HG03039 (cell line): ENCODE measurements around the gene C5orf22.
"Not testable (repeated sequence)": the region's sequence is repeated elsewhere in the genome, so short reads cannot be mapped to it uniquely, and the experiment has no call there.

Experiments used
- ATAC-seq: cut with Tn5 transposase; IDR thresholded peaks from one replicate; pipeline ENCODE4 v1.9.1; 2021; ENCODE audit warnings: mild to moderate bottlenecking, moderate library complexity; ENCODE audit not compliant: unreplicated experiment

The C5orf22 gene

DNA sequence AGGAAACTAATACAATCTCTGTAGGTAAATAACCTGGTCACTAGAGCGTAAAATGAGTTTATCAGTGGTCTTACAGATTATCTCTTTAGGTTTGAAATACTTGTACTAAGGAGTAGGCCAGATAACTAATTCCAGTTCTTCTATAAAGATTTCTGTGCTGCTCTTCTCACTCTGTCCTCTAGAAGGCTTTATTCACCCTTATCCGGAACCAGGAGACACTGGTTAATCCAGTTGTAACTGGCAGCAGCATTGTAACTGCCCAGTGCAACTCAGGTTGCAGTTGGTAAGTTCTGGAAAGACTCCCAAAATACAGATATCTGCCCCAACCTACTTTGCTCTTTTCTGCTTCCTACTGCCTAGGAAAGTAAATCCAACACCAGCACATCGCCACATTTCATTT, 19.8 kb downstream of the C5orf22 start:
- ATAC-seq: no peak

- no peak for ATAC-seq
Measured at GRCh38 chr5:31553863-31554262, 21.8 kb downstream of the C5orf22 start.

DNA sequence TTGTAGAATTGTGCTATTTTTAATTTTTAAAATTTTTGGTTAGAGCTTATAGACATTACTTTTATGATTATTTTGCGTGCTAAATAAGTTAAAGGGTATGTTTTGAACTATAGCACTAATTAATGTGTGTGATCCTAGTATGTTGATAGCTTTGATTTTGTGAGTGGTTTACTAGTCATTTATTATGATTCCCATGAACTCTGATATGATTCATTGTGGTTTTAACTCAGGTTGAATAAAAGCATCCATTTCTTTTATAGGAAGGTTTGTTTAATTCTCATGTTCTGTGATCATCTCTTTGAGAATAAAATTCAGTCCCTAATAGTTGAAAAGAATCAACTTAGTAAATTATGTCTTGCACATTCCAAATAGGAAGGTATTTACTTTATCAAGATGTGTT, 22.5 kb downstream of the C5orf22 start:
- ATAC-seq: no peak

GRCh38 chr5:31556461-31556860, 24.4 kb downstream of the C5orf22 start:
- no peak for ATAC-seq

DNA sequence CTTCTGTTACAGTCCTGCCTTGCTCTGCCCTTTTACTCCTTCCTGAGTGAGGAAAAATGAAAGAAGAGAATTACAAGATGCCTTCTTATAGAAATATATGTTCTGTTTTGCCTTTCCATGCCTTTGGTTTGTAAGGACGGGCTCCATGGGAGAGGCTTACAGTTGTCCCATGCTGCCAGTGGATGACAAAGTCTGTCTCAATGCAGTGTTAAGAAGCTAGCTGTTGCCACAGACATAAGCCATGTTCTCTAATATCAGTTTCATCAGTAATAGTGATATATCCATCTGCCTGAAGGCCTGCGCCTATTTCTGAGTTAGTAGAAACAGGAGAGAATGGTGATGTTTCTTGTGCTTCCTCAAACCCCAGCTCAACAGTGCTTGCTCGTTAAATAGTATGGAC, 27.8 kb downstream of the C5orf22 start:
- no peak for ATAC-seq

DNA sequence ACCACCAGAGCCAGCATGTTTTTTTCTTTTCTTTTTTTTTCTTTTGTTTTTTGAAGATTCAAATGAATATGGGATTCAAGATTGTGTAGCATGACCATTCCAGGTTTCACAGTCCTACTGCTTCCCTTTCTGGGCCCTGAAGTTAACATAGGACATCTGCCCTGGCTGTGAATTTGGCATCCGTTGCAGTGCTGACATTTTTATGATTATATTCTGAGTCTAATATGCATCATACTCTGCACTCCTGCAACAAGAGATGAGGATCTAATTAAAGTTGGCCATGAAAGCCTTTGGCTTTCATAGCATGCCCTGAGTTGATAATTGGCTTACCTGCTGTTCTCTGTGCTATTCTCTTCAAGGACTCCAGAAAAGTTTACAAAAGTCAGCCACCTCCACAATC, 29.8 kb downstream of the C5orf22 start:
- ATAC-seq: no peak

- ATAC-seq: no peak
Measured at GRCh38 chr5:31563216-31563615, 31.1 kb downstream of the C5orf22 start.

DNA sequence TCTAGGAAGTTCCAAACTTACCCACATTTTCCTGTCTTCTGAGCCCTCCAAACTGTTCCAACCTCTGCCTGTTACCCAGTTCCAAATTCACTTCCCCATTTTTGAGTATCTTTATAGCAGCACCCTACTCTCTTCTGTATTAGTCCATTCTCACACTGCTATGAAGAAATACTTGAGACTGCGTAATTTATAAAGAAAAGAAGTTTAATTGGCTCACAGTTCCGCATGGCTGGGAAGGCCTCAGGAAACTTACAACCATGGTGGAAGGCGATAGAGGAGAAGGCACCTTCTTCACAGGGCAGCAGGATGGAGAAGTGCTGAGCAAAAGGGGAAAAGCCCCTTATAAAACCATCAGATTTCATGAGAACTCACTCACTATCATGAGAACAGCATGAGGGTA, 34.3 kb downstream of the C5orf22 start:
- not testable (repeated sequence) for ATAC-seq

DNA sequence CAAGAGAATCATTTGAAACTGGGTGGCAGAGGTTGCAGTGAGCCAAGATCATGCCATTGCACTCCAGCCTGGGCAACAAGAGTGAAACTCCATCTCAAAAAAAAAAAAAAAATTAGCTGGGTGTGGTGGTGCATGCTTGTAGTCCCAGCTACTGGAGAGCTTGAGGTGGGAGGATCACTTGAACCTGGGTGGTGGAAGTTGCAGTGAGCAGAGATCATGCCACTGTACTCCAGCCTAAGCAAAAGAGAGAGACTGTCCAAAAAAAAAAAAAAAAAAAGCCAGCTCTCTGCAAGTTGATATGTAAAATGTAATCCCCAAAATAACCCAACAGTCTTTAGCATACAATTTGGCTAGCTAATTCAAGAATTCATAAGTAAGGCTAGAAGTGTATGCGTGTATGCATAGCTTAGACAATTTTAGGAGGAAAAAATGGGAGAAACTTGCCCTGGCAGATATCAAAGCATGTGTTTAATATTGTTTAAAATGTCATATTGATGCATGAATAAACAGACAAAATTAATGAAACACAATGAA, 36.3 kb downstream of the C5orf22 start:
- ATAC-seq: no peak

- no peak for ATAC-seq
Measured at GRCh38 chr5:31569068-31569467, 37.0 kb downstream of the C5orf22 start.

DNA sequence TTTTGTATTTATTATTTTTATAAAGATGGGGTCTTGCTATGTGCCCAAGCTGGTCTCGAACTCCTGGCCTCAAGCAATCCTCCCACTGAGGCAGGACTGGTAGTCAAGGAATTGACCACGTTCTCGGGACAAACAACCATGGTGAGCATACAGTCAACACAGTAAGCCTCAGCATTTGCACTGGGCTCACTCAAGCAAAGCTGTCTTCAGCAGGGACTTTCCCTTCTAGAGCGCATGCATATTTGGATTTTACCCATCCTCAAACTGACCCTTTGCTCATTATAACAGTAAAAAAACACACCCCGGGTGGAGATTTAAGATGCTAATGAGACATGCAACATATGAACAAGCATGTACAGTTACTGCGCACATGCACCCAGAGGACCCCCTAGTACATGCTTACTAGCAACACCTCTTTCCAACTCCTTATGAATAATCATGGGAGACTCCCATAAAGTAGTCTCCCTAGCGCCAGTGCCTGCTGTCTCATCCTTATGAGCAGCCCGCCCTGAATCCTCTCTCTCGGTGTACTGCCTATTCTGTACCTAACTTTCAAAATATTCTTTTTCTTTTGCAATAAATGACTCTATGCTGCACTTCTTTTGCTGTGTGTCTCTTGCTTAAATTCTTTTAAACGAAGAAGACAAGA, 41.5 kb downstream of the C5orf22 start:
- ATAC-seq: peak; percentile 91

DNA sequence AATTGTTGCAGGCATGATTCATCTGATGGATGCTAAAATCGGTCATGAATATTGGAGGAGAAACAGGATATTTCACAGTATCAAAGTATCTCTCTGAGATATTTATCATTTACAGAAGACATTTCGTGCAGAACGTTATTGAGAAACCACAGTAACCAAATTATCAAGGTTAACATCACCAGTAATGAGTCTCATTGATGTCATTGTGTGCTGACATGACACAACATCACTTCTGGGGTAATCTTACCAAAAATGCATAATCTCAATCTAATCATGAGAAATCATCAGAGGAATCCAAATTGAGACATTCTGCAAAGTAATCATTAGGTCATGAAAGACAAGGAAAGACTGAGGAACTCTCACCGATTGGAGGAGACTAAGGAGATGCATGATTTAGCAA, 42.7 kb downstream of the C5orf22 start:
- no peak for ATAC-seq

DNA sequence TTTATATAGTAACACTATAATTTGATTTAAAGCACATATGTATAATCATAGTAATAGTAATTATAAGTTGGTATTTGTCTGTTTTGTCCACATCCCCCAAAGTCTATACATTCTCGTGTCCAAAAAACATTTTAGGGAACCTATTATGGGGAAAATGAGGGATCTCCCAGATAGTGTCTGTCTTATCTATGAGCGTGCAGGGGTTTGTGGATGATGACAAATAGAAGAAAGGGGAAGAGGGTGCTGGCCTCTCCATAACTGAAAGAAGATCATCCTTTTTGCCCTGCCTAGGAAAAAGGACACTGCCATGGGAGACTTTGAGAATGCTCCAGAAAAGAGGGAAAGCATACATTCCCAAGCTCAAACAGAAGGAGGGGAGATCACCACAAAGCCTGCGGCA, 45.3 kb downstream of the C5orf22 start:
- ATAC-seq: no peak

GRCh38 chr5:31579558-31579957, 47.5 kb downstream of the C5orf22 start:
- no peak for ATAC-seq

DNA sequence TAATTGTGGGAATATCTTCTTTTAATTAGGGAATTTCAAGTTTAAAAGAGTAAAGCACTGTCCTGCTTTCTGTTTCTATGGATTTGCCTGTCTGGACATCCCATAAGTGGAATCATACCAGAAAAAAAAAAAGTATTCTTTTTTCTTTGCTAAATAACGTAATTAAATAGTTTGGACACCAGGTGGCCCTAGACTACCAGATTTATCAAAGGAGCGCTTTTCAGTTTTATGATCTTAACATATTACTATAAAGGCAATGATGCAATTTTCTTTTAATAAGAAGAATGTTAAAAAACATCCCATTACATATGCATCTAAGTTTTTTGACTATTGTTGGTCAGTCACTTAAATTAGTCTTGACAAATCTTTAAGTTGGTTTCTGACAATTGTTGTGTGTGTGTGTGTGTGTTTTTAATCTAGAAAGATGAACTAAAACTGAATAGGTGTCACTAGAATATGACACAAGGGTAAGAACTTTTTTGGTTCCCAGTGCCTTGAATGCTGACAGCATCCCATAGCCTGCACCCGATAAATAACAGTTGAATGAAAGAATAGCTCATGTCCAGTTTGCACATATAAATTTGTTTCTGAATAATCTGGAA, 49.5 kb downstream of the C5orf22 start:
- no peak for ATAC-seq

DNA sequence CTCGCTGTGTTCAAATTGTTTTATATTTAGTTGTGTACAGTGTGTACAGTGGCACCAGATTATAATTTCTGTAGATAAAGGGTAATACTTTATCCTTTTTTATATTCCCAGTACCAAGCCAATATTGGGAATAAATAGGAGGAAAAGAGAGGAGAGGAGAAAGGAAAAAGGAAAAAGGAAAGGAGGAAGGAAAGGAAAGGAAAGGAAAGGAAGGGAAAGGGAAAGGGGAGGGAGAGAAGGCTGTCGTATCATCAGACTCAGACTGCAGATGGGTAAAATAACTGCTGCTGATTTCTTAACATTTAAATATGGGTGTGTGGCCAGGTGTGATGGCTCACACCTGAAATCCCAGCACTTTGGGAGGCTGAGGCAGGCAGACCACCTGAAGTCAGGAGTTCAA, 51.0 kb downstream of the C5orf22 start:
- ATAC-seq: no peak

DNA sequence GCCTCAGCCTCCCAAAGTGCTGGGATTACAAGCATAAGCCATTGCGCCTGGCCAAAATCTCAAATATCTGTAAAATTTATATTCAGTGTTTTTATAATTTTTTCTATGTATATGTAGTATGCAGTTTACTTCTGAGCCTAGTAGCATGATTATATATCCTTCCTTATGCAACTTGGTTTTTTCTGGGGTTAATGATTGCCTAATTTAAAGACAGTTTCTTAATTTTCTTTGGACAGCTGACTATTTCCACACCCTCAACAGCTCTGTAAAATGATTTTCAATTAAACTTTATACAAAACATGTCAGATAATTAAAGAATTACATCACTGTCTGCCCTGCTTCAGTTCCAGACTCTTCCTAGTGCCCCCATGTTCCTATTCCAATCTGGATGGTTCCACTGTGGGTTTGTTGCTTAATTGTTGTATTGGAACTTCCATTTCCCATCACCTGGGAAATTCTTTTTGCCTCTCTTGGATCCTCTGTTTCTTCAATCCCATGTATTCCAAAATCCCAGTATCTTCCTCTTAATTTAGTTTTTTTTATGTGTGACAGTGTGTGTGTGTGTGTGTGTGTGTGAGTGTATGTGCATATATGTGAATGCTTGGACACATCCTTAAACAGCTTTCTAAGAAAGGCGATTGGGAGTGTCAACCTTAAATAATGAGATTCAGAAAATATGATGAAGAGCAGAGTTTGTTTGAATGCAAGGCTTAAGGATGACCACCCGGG, 53.2 kb downstream of the C5orf22 start:
- no peak for ATAC-seq

GRCh38 chr5:31585895-31586270, 53.8 kb downstream of the C5orf22 start:
- no peak for ATAC-seq

GRCh38 chr5:31587546-31587945, 55.4 kb downstream of the C5orf22 start:
- ATAC-seq: no peak

DNA sequence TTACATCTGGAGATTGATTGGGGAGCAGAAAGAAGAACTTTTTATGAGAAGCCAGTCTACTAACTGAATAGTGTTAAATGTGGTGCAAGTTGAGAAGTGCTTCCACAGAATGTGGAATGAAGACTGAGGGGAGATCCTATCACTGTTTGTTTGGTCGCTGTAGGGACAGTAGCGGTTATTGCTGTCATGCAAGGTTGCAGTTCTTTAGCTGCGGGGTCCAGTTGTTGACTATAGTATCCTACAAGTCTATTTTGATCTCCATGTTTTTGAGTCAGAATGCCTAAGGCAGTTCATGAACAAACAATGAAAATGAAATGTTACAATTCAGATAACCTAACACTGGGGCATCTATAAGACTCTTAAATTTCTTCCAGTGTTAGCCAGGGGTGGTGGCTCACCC, 61.6 kb downstream of the C5orf22 start:
- no peak for ATAC-seq

DNA sequence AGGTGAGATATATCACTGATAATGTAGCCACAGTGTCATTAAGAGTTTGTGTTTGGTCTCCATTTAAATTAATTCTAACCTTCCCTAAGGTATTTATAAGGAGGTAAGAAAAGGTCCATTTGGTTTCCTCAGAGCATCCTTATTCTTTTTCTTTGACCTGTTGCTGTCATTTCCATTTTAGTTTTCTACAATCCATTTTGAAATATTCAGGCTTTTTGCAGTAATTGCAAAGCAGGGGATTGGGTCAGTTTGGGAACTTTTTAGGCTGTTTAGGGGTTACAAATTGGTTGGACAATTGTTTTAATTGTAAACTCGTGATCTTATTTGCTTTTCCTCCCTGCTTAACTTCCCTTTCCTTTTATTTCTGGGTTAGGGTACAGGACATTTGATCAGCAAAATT, 64.3 kb downstream of the C5orf22 start:
- no peak for ATAC-seq
